CD4-positive, alpha-beta memory T cell (primary cell): ENCODE results near the gene ADAM29. TPM values are rescaled to one million over a fixed set of nuclear protein-coding genes. Genes with fewer than 3 reads are reported as not detected.

Experiments used
- CTCF ChIA-PET: fragments of 350-600 bp; sonication (Branson Sonifier 250); formaldehyde crosslinking; loops from one replicate; lab custom pipeline; 2021; ENCODE audit warnings: inconsistent platforms; ENCODE audit not compliant: partially characterized antibody; lab: Charles Lee
- POLR2A ChIA-PET: fragments of 350-600 bp; sonication (Branson Sonifier 250); formaldehyde crosslinking; loops from one replicate; lab custom pipeline; 2021; ENCODE audit not compliant: partially characterized antibody; lab: Charles Lee
- DNase-seq, 5 donors: peaks; one replicate each; pipeline versions ENCODE4 v3.0.0 to v3.0.0-alpha.2; 2020 to 2022; ENCODE audit warnings: mixed read lengths in 1 of 5
- H3K27ac ChIP-seq: one replicate; pipeline ENCODE4 v1.7.0; 2013; ENCODE audit warnings: low read depth, low read length
- H3K27me3 ChIP-seq: 2 replicates; pipeline ENCODE4 v1.7.0; 2013; ENCODE audit warnings: mild to moderate bottlenecking, low read length, moderate library complexity; ENCODE audit not compliant: insufficient read depth
- H3K36me3 ChIP-seq: 2 replicates; pipeline ENCODE4 v1.7.0; 2013; ENCODE audit warnings: mild to moderate bottlenecking, low read length, moderate library complexity; ENCODE audit not compliant: insufficient read depth
- H3K4me1 ChIP-seq: 2 replicates; pipeline ENCODE4 v1.7.0; 2013; ENCODE audit warnings: mild to moderate bottlenecking, low read length, moderate library complexity; ENCODE audit not compliant: insufficient read depth
- H3K4me3 ChIP-seq, 2 donors: one replicate each; pipeline ENCODE4 v1.7.0; 2013; ENCODE audit warnings: low read length in 2 of 2, mild to moderate bottlenecking in 1 of 2
- H3K9me3 ChIP-seq, 2 donors: one replicate each; pipeline ENCODE4 v1.7.0; 2013; ENCODE audit warnings: low read length in 2 of 2, control low read depth in 1 of 2; ENCODE audit not compliant: control insufficient read depth in 1 of 2
- H3K27ac Mint-ChIP-seq, 7 donors: one replicate each; pipeline ENCODE4 v1.8.0; 2020 to 2021; ENCODE audit warnings: mixed read lengths in 7 of 7, mild to moderate bottlenecking in 6 of 7, inconsistent platforms in 3 of 7, moderate library complexity in 3 of 7
- H3K27me3 Mint-ChIP-seq, 2 donors: one replicate each; pipeline ENCODE4 v1.8.0; 2020 to 2021; ENCODE audit warnings: mixed read lengths in 2 of 2
- H3K36me3 Mint-ChIP-seq, 2 donors: one replicate each; pipeline ENCODE4 v1.8.0; 2020 to 2021; ENCODE audit warnings: mixed read lengths in 2 of 2, inconsistent platforms in 1 of 2, mild to moderate bottlenecking in 1 of 2
- H3K4me1 Mint-ChIP-seq, 4 donors: one replicate each; pipeline ENCODE4 v1.8.0; 2020 to 2021; ENCODE audit warnings: mixed read lengths in 4 of 4, mild to moderate bottlenecking in 1 of 4
- H3K4me3 Mint-ChIP-seq, 8 donors: one replicate each; pipeline ENCODE4 v1.8.0; 2020 to 2021; ENCODE audit warnings: mixed read lengths in 8 of 8, mild to moderate bottlenecking in 7 of 8, moderate library complexity in 6 of 8, inconsistent platforms in 3 of 8
- H3K9me3 Mint-ChIP-seq, 8 donors: one replicate each; pipeline ENCODE4 v1.8.0; 2020 to 2021; ENCODE audit warnings: mixed read lengths in 8 of 8, mild to moderate bottlenecking in 5 of 8, inconsistent platforms in 3 of 8, moderate library complexity in 1 of 8
- intact Hi-C: fragments of 100-400 bp; cut with micrococcal nuclease; formaldehyde crosslinking; loops from one replicate; pipeline ENCODE4 v1.15.1; 2023
- polyA plus RNA-seq, 2 donors: library from polyadenylated mRNA; unstranded; fragments of 300-500 nt; fragmentation: Illumina TruSeq; gene quantifications; one replicate each; pipeline ENCODE4 v1.2.3, GENCODE V29; 2021
- total RNA-seq, 2 experiments: library from RNA; stranded (reverse); gene quantifications; one replicate each; pipeline ENCODE4 v1.2.3, GENCODE V29; 2021

ADAM29 gene
- total and polyA plus RNA-seq, 4 experiments from 2014 or later, result 0.14 to 0.41 TPM; not detected in 2

- Mint-ChIP-seq H3K4me1 (no peaks in the 10 kb centered on the region), H3K9me3 (peaks cover 0 to 6% (median 2%) of the 10 kb centered on the region in 8 donors), H3K27ac (no peak overlapping the region), H3K36me3 (no peaks in the 10 kb centered on the region), H3K27me3 (no peaks in the 10 kb centered on the region), H3K4me3 (no peak overlapping the region)
- POLR2A ChIA-PET, result no interaction called here
- intact Hi-C loops, result no loop called here
- DNase-seq, result no peak
- Histone ChIP-seq H3K9me3 (no peaks in the 10 kb centered on the region), H3K4me3 (no peak overlapping the region), H3K36me3 (no peaks in the 10 kb centered on the region), H3K27ac (no peak overlapping the region), H3K27me3 (no peaks in the 10 kb centered on the region), H3K4me1 (no peaks in the 10 kb centered on the region)
- CTCF ChIA-PET, result no interaction called here
Measured at GRCh38 chr4:174928575-174929253, 10.6 kb downstream of the ADAM29 start.

- Mint-ChIP-seq H3K27me3 (no peaks in the 10 kb centered on the region), H3K9me3 (peaks cover 0 to 8% (median 2%) of the 10 kb centered on the region in 8 donors), H3K36me3 (no peaks in the 10 kb centered on the region), H3K4me3 (no peak overlapping the region), H3K27ac (no peak overlapping the region), H3K4me1 (no peaks in the 10 kb centered on the region)
- H3K4me1 ChIP-seq, result no peaks in the 10 kb centered on the region
- POLR2A ChIA-PET, result no interaction called here
- H3K4me3 ChIP-seq, result no peak overlapping the region
- no peaks in the 10 kb centered on the region for H3K9me3 ChIP-seq
- H3K27ac ChIP-seq, result no peak overlapping the region
- H3K27me3 ChIP-seq, result no peaks in the 10 kb centered on the region
- intact Hi-C loops, result no loop called here
- H3K36me3 ChIP-seq, result no peaks in the 10 kb centered on the region
- CTCF ChIA-PET, result no interaction called here
- no peak for DNase-seq
Measured at GRCh38 chr4:174929346-174929745, 11.2 kb downstream of the ADAM29 start.

- no peaks in the 10 kb centered on the region for H3K27me3 ChIP-seq
- H3K9me3 Mint-ChIP-seq, result peaks cover 0 to 9% (median 3%) of the 10 kb centered on the region in 8 donors
- no peaks in the 10 kb centered on the region for H3K27me3 Mint-ChIP-seq
- no peak overlapping the region for H3K4me3 Mint-ChIP-seq
- no peaks in the 10 kb centered on the region for H3K4me1 Mint-ChIP-seq
- no peaks in the 10 kb centered on the region for H3K9me3 ChIP-seq
- ChIA-PET CTCF (no interaction called here), POLR2A (no interaction called here)
- no peaks in the 10 kb centered on the region for H3K4me1 ChIP-seq
- intact Hi-C loops, result no loop called here
- H3K27ac Mint-ChIP-seq, result no peak overlapping the region
- H3K36me3 Mint-ChIP-seq, result no peaks in the 10 kb centered on the region
- no peak for DNase-seq
- H3K36me3 ChIP-seq, result no peaks in the 10 kb centered on the region
- no peak overlapping the region for H3K27ac ChIP-seq
- H3K4me3 ChIP-seq, result no peak overlapping the region
Measured at GRCh38 chr4:174930895-174931294, 12.7 kb downstream of the ADAM29 start.

- CTCF ChIA-PET, result no interaction called here
- H3K36me3 Mint-ChIP-seq, result no peaks in the 10 kb centered on the region
Measured at GRCh38 chr4:174933083-174933482, 14.9 kb downstream of the ADAM29 start.

GRCh38 chr4:174934360-174934759 is 16.2 kb downstream of the ADAM29 start:
- Mint-ChIP-seq H3K9me3 (peaks cover 0 to 10% (median 3%) of the 10 kb centered on the region in 8 donors), H3K4me1 (no peaks in the 10 kb centered on the region), H3K4me3 (no peak overlapping the region), H3K27ac (no peak overlapping the region), H3K36me3 (no peaks in the 10 kb centered on the region), H3K27me3 (no peaks in the 10 kb centered on the region)
- POLR2A ChIA-PET, result no interaction called here
- Histone ChIP-seq H3K27ac (no peak overlapping the region), H3K4me3 (no peak overlapping the region), H3K4me1 (no peaks in the 10 kb centered on the region), H3K27me3 (no peaks in the 10 kb centered on the region), H3K36me3 (no peaks in the 10 kb centered on the region), H3K9me3 (no peaks in the 10 kb centered on the region)
- CTCF ChIA-PET, result no interaction called here
- intact Hi-C loops, result no loop called here
- DNase-seq, result no peak

More at GRCh38 chr4:174933083-174933482, 14.9 kb downstream of the ADAM29 start:
- POLR2A ChIA-PET, result no interaction called here
- H3K36me3 ChIP-seq, result no peaks in the 10 kb centered on the region
- no peak overlapping the region for H3K27ac Mint-ChIP-seq
- H3K4me1 Mint-ChIP-seq, result no peaks in the 10 kb centered on the region
- DNase-seq, result no peak
- H3K27ac ChIP-seq, result no peak overlapping the region
- intact Hi-C loops, result no loop called here
- H3K4me1 ChIP-seq, result no peaks in the 10 kb centered on the region
- no peak overlapping the region for H3K4me3 ChIP-seq
- H3K27me3 Mint-ChIP-seq, result no peaks in the 10 kb centered on the region
- H3K4me3 Mint-ChIP-seq, result no peak overlapping the region
- no peaks in the 10 kb centered on the region for H3K27me3 ChIP-seq
- H3K9me3 ChIP-seq, result no peaks in the 10 kb centered on the region
- H3K9me3 Mint-ChIP-seq, result peaks cover 0 to 10% (median 3%) of the 10 kb centered on the region in 8 donors

- Histone ChIP-seq H3K36me3 (no peaks in the 10 kb centered on the region), H3K27me3 (no peaks in the 10 kb centered on the region), H3K4me1 (no peaks in the 10 kb centered on the region), H3K4me3 (no peak overlapping the region), H3K9me3 (no peaks in the 10 kb centered on the region), H3K27ac (no peak overlapping the region)
- H3K4me3 Mint-ChIP-seq, result no peak overlapping the region
- H3K4me1 Mint-ChIP-seq, result no peaks in the 10 kb centered on the region
- no peaks in the 10 kb centered on the region for H3K36me3 Mint-ChIP-seq
- ChIA-PET CTCF (no interaction called here), POLR2A (no interaction called here)
- intact Hi-C loops, result no loop called here
- H3K27me3 Mint-ChIP-seq, result no peaks in the 10 kb centered on the region
- DNase-seq, result no peak
- H3K9me3 Mint-ChIP-seq, result peaks cover 0 to 9% (median 3%) of the 10 kb centered on the region in 8 donors
- H3K27ac Mint-ChIP-seq, result no peak overlapping the region
Measured at GRCh38 chr4:174935607-174936006, 17.4 kb downstream of the ADAM29 start.

- no peaks in the 10 kb centered on the region for H3K36me3 Mint-ChIP-seq
- Histone ChIP-seq H3K27ac (no peak overlapping the region), H3K9me3 (no peaks in the 10 kb centered on the region), H3K36me3 (no peaks in the 10 kb centered on the region), H3K4me3 (no peak overlapping the region), H3K4me1 (no peaks in the 10 kb centered on the region), H3K27me3 (no peaks in the 10 kb centered on the region)
- no peaks in the 10 kb centered on the region for H3K4me1 Mint-ChIP-seq
- intact Hi-C loops, result no loop called here
- no peak overlapping the region for H3K27ac Mint-ChIP-seq
- H3K27me3 Mint-ChIP-seq, result no peaks in the 10 kb centered on the region
- peaks cover 0 to 10% (median 7%) of the 10 kb centered on the region in 8 donors for H3K9me3 Mint-ChIP-seq
- no peak overlapping the region for H3K4me3 Mint-ChIP-seq
- no peak for DNase-seq
- POLR2A ChIA-PET, result no interaction called here
- CTCF ChIA-PET, result no interaction called here
Measured at GRCh38 chr4:174940002-174940401, 21.8 kb downstream of the ADAM29 start.
